Endothelial cell of umbilical vein (primary cell): ENCODE results near the gene PCDH9.

Experiments
- CTCF ChIP-seq, 2 donors: IDR thresholded peaks; 1 replicate in 1 of 2; 2 replicates in 1 of 2; pipeline ENCODE4 v1.5.1; 2011; ENCODE audit warnings: low read length in 2 of 2, mild to moderate bottlenecking in 2 of 2, moderate library complexity in 2 of 2, control low read depth in 1 of 2, inconsistent platforms in 1 of 2, low read depth in 1 of 2; ENCODE audit not compliant: insufficient read depth in 1 of 2; ENCODE audit errors: extremely low read depth in 1 of 2
- EZH2 ChIP-seq: IDR thresholded peaks from 2 replicates; pipeline ENCODE4 v1.6.1; 2012; ENCODE audit warnings: borderline replicate concordance, low read depth, mild to moderate bottlenecking, moderate library complexity, low read length, inconsistent platforms; ENCODE audit not compliant: severe bottlenecking
- FOS ChIP-seq: IDR thresholded peaks from 2 replicates; pipeline ENCODE4 v1.6.1; 2011; ENCODE audit warnings: mild to moderate bottlenecking, low read length, moderate library complexity, borderline replicate concordance; ENCODE audit not compliant: insufficient read depth
- JUN ChIP-seq: IDR thresholded peaks from 2 replicates; pipeline ENCODE4 v1.6.1; 2011; ENCODE audit warnings: borderline replicate concordance, low read depth; ENCODE audit not compliant: insufficient read length, insufficient read depth
- MYC ChIP-seq: IDR thresholded peaks from one replicate; pipeline ENCODE4 v1.6.1; 2011; ENCODE audit warnings: mild to moderate bottlenecking, low read depth, low read length
- POLR2A ChIP-seq: IDR thresholded peaks from 2 replicates; pipeline ENCODE4 v1.6.1; 2012; ENCODE audit warnings: low read depth, mild to moderate bottlenecking, control low read depth, low read length
- POLR2AphosphoS5 ChIP-seq: IDR thresholded peaks from 2 replicates; pipeline ENCODE4 v1.6.1; 2012; ENCODE audit warnings: low read depth, mild to moderate bottlenecking, control low read depth, low read length, moderate library complexity; ENCODE audit not compliant: insufficient read depth
- TF ChIP-seq, protein P1 (sequence below): IDR thresholded peaks from 2 replicates; pipeline ENCODE4 v1.6.1; 2011; ENCODE audit not compliant: insufficient read depth, insufficient read length

GRCh38 chr13:66586489-66586888 lies 643.6 kb downstream of the PCDH9 start:
- TF ChIP-seq POLR2A (no peak), CTCF (IDR thresholded peaks at IDR 0.05; ENCODE audit: extremely low read depth in 1 of 2, insufficient read depth in 1 of 2, low read depth in 1 of 2, low read length in 2 of 2) (no peak), POLR2AphosphoS5 (no peak), EZH2 (no peak), FOS (no peak), MYC (no peak), JUN (no peak)
- TF ChIP-seq, protein P1, sequence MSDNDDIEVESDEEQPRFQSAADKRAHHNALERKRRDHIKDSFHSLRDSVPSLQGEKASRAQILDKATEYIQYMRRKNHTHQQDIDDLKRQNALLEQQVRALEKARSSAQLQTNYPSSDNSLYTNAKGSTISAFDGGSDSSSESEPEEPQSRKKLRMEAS: no peak
